CD14-positive monocyte (primary cell): ENCODE results near the gene TANC1. TPM values are rescaled to one million over a fixed set of nuclear protein-coding genes. Genes with fewer than 3 reads are reported as not detected.
A peak's percentile ranks its signal among the peaks of the same experiment; 100 is the strongest.

Experiments
- DNase-seq, 3 donors: peaks; one replicate each; pipeline ENCODE4 v3.0.0-alpha.2; 2011 to 2022
- H2AFZ ChIP-seq: 2 replicates; pipeline ENCODE4 v1.6.0; 2012; ENCODE audit warnings: mild to moderate bottlenecking, low read depth, low read length, inconsistent platforms; ENCODE audit not compliant: insufficient read depth, poor library complexity, severe bottlenecking
- H3K27ac ChIP-seq, 2 donors: 1 replicate in 1 of 2; 2 replicates in 1 of 2; pipeline ENCODE4 v1.5.1; 2012 to 2013; ENCODE audit warnings: low read length in 2 of 2, control low read depth in 1 of 2, inconsistent platforms in 1 of 2, low read depth in 1 of 2, mild to moderate bottlenecking in 1 of 2
- H3K27me3 ChIP-seq, 2 donors: one replicate each; pipeline versions ENCODE4 v1.6.0 to v1.6.1; 2011 to 2013; ENCODE audit warnings: low read length in 2 of 2; ENCODE audit not compliant: control insufficient read depth in 2 of 2, insufficient read depth in 2 of 2
- H3K36me3 ChIP-seq, 2 donors: replicated peaks in 1 of 2; 1 replicate in 1 of 2; 2 replicates in 1 of 2; pipeline versions ENCODE4 v1.5.1 to v1.6.1; 2012 to 2013; ENCODE audit warnings: low read length in 2 of 2, control low read depth in 1 of 2, inconsistent platforms in 1 of 2, mild to moderate bottlenecking in 1 of 2; ENCODE audit not compliant: insufficient read depth in 2 of 2, control insufficient read depth in 1 of 2
- H3K4me1 ChIP-seq, 2 donors: 1 replicate in 1 of 2; 2 replicates in 1 of 2; pipeline versions ENCODE4 v1.5.1 to v1.6.1; 2012 to 2013; ENCODE audit warnings: low read length in 2 of 2, control low read depth in 1 of 2, inconsistent platforms in 1 of 2, mild to moderate bottlenecking in 1 of 2, moderate library complexity in 1 of 2; ENCODE audit not compliant: insufficient read depth in 2 of 2, control insufficient read depth in 1 of 2
- H3K4me2 ChIP-seq: replicated peaks from 2 replicates; pipeline ENCODE3; 2012; ENCODE audit warnings: low read length, moderate library complexity, mild to moderate bottlenecking; ENCODE audit not compliant: poor library complexity, severe bottlenecking; ENCODE audit errors: extremely low read depth
- H3K4me3 ChIP-seq, 3 experiments: fragments of 200-600 bp in 1 of 3; sonication (generic) in 1 of 3; replicated peaks in 1 of 3; 1 replicate in 2 of 3; 2 replicates in 1 of 3; pipeline ENCODE4 v1.5.1; 2011 to 2013; ENCODE audit warnings: low read length in 3 of 3, mild to moderate bottlenecking in 3 of 3, control low read depth in 2 of 3, low read depth in 2 of 3, inconsistent platforms in 1 of 3, moderate library complexity in 1 of 3
- H3K79me2 ChIP-seq: 2 replicates; pipeline ENCODE4 v1.6.0; 2012; ENCODE audit warnings: mild to moderate bottlenecking, control low read depth, inconsistent platforms, low read length, moderate library complexity; ENCODE audit not compliant: insufficient read depth
- H3K9ac ChIP-seq: 2 replicates; pipeline ENCODE4 v1.6.0; 2017; ENCODE audit warnings: low read length, mild to moderate bottlenecking; ENCODE audit not compliant: insufficient read depth, poor library complexity, severe bottlenecking
- H3K9me3 ChIP-seq, 2 donors: replicated peaks in 1 of 2; 1 replicate in 1 of 2; 2 replicates in 1 of 2; pipeline versions ENCODE4 v1.5.1 to v1.6.1; 2012 to 2013; ENCODE audit warnings: low read length in 2 of 2, control low read depth in 1 of 2; ENCODE audit not compliant: control insufficient read depth in 1 of 2, insufficient read depth in 1 of 2
- H4K20me1 ChIP-seq: 2 replicates; pipeline ENCODE4 v1.6.0; 2012; ENCODE audit warnings: mild to moderate bottlenecking, low read length, control low read depth, moderate library complexity; ENCODE audit not compliant: insufficient read depth
- H3K27ac Mint-ChIP-seq, 7 donors: one replicate each; pipeline ENCODE4 v1.8.0; 2020; ENCODE audit warnings: mild to moderate bottlenecking in 7 of 7, mixed read lengths in 7 of 7, moderate library complexity in 6 of 7, inconsistent platforms in 2 of 7
- H3K27me3 Mint-ChIP-seq, 3 donors: one replicate each; pipeline ENCODE4 v1.8.0; 2021 to 2022; ENCODE audit warnings: low read depth in 3 of 3, mild to moderate bottlenecking in 3 of 3, mixed read lengths in 3 of 3, moderate library complexity in 3 of 3, inconsistent platforms in 1 of 3
- H3K36me3 Mint-ChIP-seq, 2 donors: one replicate each; pipeline ENCODE4 v1.8.0; 2020; ENCODE audit warnings: mixed read lengths in 2 of 2, inconsistent platforms in 1 of 2, mild to moderate bottlenecking in 1 of 2
- H3K4me1 Mint-ChIP-seq: one replicate; pipeline ENCODE4 v1.8.0; 2020; ENCODE audit warnings: mild to moderate bottlenecking, mixed read lengths
- H3K4me3 Mint-ChIP-seq, 2 donors: one replicate each; pipeline ENCODE4 v1.8.0; 2020; ENCODE audit warnings: mild to moderate bottlenecking in 2 of 2, mixed read lengths in 2 of 2, moderate library complexity in 1 of 2
- H3K9me3 Mint-ChIP-seq, 7 donors: one replicate each; pipeline ENCODE4 v1.8.0; 2020 to 2022; ENCODE audit warnings: mixed read lengths in 7 of 7, mild to moderate bottlenecking in 6 of 7, moderate library complexity in 6 of 7, inconsistent platforms in 2 of 7
- CTCF ChIP-seq: fragments of 200-600 bp; IDR thresholded peaks from one replicate; pipeline ENCODE4 v1.8.0; 2022; ENCODE audit warnings: antibody characterized with exemption, mild to moderate bottlenecking
- WGBS: methylation state at CpG from one replicate; pipeline ENCODE4 v1.1.5; 2013; ENCODE audit warnings: missing lambda C conversion rate; ENCODE audit not compliant: insufficient coverage; 5-methylcytosine and 5-hydroxymethylcytosine counted together
- intact Hi-C, 2 donors: fragments of 100-400 bp; cut with micrococcal nuclease; formaldehyde crosslinking; loops; one replicate each; pipeline versions ENCODE4 v1.15.0 to v1.15.1; 2023
- polyA plus RNA-seq, 3 donors: library from polyadenylated mRNA; depleted of rRNA in 1 of 3; unstranded in 2 of 3; stranded (reverse) in 1 of 3; fragments of 300-500 nt in 2 of 3; fragments of >200 nt in 1 of 3; fragmentation: Illumina TruSeq in 2 of 3; gene quantifications; 1 replicate in 2 of 3; 2 replicates in 1 of 3; pipeline ENCODE4 v1.2.3, GENCODE V29; 2012 to 2021

Gene TANC1
- polyA plus RNA-seq, 3 donors, result 0.04 TPM; not detected in 2

GRCh38 chr2:159080641-159081040 lies 112.2 kb downstream of the TANC1 start:
- H3K36me3 ChIP-seq, result no peaks in the 10 kb centered on the region
- peaks cover 0 to 2% (median 0%) of the 10 kb centered on the region in 3 donors for H3K27me3 Mint-ChIP-seq
- intact Hi-C loops, result no loop called here
- no peaks in the 10 kb centered on the region for H3K27me3 ChIP-seq
- H3K27ac Mint-ChIP-seq, result peak overlapping the region in 1 of 7 donors; percentile 14
- H3K4me3 Mint-ChIP-seq, result no peak overlapping the region
- H3K36me3 Mint-ChIP-seq, result no peaks in the 10 kb centered on the region
- WGBS, result 96% methylated on average over 6 of the region's 6 CpGs
- peaks cover 0 to 9% (median 3%) of the 10 kb centered on the region in 7 donors for H3K9me3 Mint-ChIP-seq
- no peaks in the 10 kb centered on the region for H3K79me2 ChIP-seq
- H3K27ac ChIP-seq, result no peak overlapping the region
- no peak overlapping the region for H2AFZ ChIP-seq
- no peak overlapping the region for H3K4me2 ChIP-seq
- DNase-seq, result no peak
- no peaks in the 10 kb centered on the region for H3K4me1 ChIP-seq
- no peak overlapping the region for H3K9ac ChIP-seq
- H3K4me3 ChIP-seq, result no peak overlapping the region
- H3K9me3 ChIP-seq, result peaks cover 0 to 3% of the 10 kb centered on the region in 2 donors
- TF ChIP-seq CTCF, result no peak
- no peaks in the 10 kb centered on the region for H4K20me1 ChIP-seq
- H3K4me1 Mint-ChIP-seq, result no peaks in the 10 kb centered on the region

- Histone ChIP-seq H3K9me3 (peaks cover 0 to 3% of the 10 kb centered on the region in 2 donors), H4K20me1 (no peaks in the 10 kb centered on the region), H3K79me2 (no peaks in the 10 kb centered on the region), H3K36me3 (no peaks in the 10 kb centered on the region), H3K4me2 (no peak overlapping the region), H3K27ac (no peak overlapping the region), H2AFZ (no peak overlapping the region), H3K4me1 (no peaks in the 10 kb centered on the region), H3K4me3 (no peak overlapping the region), H3K27me3 (no peaks in the 10 kb centered on the region), H3K9ac (no peak overlapping the region)
- intact Hi-C loops, result no loop called here
- 80% methylated on average over 1 of the region's 4 CpGs for WGBS
- peaks cover 5% of the 10 kb centered on the region for H3K4me1 Mint-ChIP-seq
- TF ChIP-seq CTCF, result no peak
- peaks cover 0 to 9% (median 3%) of the 10 kb centered on the region in 7 donors for H3K9me3 Mint-ChIP-seq
- peaks cover 0 to 2% (median 0%) of the 10 kb centered on the region in 3 donors for H3K27me3 Mint-ChIP-seq
- H3K36me3 Mint-ChIP-seq, result no peaks in the 10 kb centered on the region
- no peak overlapping the region for H3K4me3 Mint-ChIP-seq
- H3K27ac Mint-ChIP-seq, result no peak overlapping the region
- no peak for DNase-seq
Measured at GRCh38 chr2:159082119-159082518, 113.7 kb downstream of the TANC1 start.
